GM12891 (cell line): ENCODE measurements around the gene CD44.
A peak's percentile ranks its signal among the peaks of the same experiment; 100 is the strongest.

Experiments used
- POLR2A ChIP-seq: IDR thresholded peaks from 2 replicates; pipeline ENCODE4 v1.6.1; 2011; ENCODE audit warnings: low read depth, low read length, control low read depth
- POLR2AphosphoS5 ChIP-seq: IDR thresholded peaks from 2 replicates; pipeline ENCODE4 v1.6.1; 2011; ENCODE audit warnings: low read depth, low read length, control low read depth
- SPI1 ChIP-seq: IDR thresholded peaks from 2 replicates; pipeline ENCODE4 v1.6.1; 2011; ENCODE audit warnings: low read depth, low read length, control low read depth
- TAF1 ChIP-seq: IDR thresholded peaks from 2 replicates; pipeline ENCODE4 v1.6.1; 2011; ENCODE audit warnings: low read depth, low read length, control low read depth

DNA sequence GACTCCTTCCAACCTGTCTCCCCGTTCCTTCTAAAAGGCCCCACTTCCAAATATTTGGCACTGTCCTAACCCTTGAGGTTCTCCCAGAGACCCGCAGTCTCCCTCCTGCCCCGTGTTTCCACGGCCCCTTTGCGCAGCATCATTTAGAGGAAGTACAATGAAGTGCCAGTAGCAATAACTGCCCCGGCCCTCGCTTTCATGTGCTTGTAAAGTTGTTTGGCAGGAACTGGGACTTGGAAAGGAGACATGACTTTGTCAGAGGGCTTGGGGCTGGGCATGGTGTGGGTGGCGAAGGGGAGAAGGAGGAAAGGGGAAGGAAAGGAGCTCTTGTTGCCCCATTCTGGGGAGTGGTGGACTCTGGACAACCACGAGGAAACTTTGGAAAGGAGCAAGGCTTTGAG, 2.6 kb downstream of the CD44 start:
- peak; percentile 34; the same call in 1 of the 2 replicates for TF ChIP-seq POLR2A
- no peak; the same call in 1 of the 2 replicates for TF ChIP-seq POLR2AphosphoS5
- TF ChIP-seq TAF1 = no peak
- TF ChIP-seq SPI1 = 0 out of 2 replicates have a peak, but pooled peaks have one; percentile 32
